GM12874 (cell line): ENCODE measurements around the gene ZDHHC8.

Source experiments
- TF ChIP-seq, protein P1 (sequence below): IDR thresholded peaks from 2 replicates; pipeline ENCODE4 v1.5.1; 2011; ENCODE audit warnings: low read depth, mild to moderate bottlenecking, control low read depth, low read length, moderate library complexity; ENCODE audit not compliant: insufficient read depth

ZDHHC8 gene, protein sequence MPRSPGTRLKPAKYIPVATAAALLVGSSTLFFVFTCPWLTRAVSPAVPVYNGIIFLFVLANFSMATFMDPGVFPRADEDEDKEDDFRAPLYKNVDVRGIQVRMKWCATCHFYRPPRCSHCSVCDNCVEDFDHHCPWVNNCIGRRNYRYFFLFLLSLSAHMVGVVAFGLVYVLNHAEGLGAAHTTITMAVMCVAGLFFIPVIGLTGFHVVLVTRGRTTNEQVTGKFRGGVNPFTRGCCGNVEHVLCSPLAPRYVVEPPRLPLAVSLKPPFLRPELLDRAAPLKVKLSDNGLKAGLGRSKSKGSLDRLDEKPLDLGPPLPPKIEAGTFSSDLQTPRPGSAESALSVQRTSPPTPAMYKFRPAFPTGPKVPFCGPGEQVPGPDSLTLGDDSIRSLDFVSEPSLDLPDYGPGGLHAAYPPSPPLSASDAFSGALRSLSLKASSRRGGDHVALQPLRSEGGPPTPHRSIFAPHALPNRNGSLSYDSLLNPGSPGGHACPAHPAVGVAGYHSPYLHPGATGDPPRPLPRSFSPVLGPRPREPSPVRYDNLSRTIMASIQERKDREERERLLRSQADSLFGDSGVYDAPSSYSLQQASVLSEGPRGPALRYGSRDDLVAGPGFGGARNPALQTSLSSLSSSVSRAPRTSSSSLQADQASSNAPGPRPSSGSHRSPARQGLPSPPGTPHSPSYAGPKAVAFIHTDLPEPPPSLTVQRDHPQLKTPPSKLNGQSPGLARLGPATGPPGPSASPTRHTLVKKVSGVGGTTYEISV

DNA sequence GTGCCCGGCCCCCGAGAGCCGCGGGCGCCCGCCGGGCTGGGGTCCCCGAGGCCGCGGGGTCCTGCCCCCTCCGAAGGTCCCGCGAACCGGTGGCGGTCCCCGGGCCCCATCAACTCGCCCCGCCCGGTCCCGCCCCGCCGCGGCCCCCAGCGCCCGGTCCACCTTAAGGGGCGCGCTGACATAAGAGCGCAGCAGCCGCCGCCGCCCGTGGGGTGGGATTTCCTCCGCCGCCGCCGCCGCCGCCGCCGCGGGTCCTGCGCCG is at the start of gene ZDHHC8:
ZDHHC8 (plus strand) TSS at position 208 of the 262 bp plus-strand sequence. CDS start 144 bp downstream, outside the sequence.
- TF ChIP-seq, protein P1, sequence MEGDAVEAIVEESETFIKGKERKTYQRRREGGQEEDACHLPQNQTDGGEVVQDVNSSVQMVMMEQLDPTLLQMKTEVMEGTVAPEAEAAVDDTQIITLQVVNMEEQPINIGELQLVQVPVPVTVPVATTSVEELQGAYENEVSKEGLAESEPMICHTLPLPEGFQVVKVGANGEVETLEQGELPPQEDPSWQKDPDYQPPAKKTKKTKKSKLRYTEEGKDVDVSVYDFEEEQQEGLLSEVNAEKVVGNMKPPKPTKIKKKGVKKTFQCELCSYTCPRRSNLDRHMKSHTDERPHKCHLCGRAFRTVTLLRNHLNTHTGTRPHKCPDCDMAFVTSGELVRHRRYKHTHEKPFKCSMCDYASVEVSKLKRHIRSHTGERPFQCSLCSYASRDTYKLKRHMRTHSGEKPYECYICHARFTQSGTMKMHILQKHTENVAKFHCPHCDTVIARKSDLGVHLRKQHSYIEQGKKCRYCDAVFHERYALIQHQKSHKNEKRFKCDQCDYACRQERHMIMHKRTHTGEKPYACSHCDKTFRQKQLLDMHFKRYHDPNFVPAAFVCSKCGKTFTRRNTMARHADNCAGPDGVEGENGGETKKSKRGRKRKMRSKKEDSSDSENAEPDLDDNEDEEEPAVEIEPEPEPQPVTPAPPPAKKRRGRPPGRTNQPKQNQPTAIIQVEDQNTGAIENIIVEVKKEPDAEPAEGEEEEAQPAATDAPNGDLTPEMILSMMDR = no peak

GRCh38 chr22:20083157-20083890 is 48.3 kb upstream of the ZDHHC8 start:
- TF ChIP-seq, protein P1 = no peak

- TF ChIP-seq, protein P1 = no peak
Measured at GRCh38 chr22:20083891-20084546, 47.6 kb upstream of the ZDHHC8 start.

GRCh38 chr22:20084547-20085413 is 46.8 kb upstream of the ZDHHC8 start:
- TF ChIP-seq, protein P1 = peak; percentile 49

DNA sequence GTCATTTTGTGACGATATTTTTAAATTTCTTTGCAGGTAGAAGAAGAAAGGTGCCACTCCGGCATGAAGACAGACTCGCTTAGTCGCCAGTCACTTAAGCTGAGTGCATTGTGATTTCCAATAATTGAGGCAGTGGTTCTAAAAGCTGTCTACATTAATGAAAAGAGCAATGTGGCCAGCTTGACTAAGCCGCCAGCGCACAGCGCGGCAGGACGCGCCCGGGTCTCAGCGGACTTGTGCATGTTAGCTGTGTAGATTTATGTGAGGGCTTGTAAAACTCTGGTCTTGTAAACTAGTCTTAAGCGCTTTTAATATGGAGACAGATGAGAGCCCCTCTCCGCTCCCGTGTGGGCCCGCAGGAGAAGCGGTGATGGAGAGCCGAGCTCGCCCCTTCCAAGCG is 46.0 kb upstream of the ZDHHC8 start:
- TF ChIP-seq, protein P1 = no peak

- TF ChIP-seq, protein P1 = no peak
Measured at GRCh38 chr22:20086101-20086599, 45.5 kb upstream of the ZDHHC8 start.
